CD4-positive, alpha-beta T cell treated with Interleukin-4 for 1 hour (primary cell): ENCODE data around the gene APOL3.
"Not testable (repeated sequence)": the region's sequence is repeated elsewhere in the genome, so short reads cannot be mapped to it uniquely, and the experiment has no call there.

Experiments used
- DNase-seq, 2 donors: peaks; one replicate each; pipeline ENCODE4 v3.0.0-alpha.2; 2020 to 2022

The APOL3 gene

DNA sequence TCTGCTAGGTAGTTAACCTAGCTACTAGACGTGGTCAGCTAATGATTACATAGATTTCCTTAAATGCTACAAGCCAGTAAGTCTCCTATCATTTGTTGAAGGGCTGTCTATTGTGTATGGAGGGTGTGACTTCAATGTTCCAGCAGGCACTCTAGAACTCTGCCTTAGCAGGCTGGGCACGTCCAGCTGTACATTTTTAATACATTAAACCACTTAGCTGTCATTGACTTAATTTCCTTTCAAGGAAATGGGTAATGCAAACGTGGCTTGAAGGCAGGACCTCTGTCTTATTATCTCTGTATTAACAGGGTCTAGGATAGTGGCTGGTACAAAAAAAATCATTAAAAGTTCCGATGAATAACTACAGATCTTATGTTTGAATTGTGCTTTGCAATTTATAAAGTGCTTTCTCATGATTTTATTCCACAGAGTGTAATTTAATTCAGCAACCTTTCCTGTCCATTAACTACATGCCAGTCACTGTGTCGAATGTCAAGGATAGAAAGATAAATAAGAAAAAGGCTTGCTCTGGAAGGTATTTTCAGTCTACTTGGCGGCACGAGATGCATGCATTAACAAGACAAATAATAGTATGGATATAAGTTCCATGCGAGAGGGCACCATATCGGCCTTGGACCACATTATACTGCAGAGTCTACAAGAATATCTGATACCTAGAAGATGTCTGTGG is 60.3 kb downstream of the APOL3 start:
- no peak for DNase-seq

DNA sequence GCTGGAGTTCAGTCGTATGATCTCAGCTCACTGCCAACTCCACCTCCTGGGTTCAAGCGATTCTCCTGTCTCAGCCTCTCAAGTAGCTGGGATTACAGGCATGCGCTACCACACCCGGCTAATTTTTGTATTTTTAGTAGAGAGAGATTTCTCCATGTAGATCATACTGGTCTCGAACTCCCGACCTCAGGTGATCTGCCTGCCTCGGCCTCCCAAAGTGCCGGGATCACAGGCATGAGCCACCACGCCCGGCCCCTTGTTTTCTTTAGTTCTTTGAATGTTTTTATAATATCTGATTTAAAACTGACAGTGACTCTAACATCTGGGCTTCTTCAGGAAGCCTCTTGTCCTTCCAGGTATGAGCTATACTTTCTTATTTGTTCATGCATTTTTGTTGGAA is 61.0 kb downstream of the APOL3 start:
- not testable (repeated sequence) for DNase-seq

DNA sequence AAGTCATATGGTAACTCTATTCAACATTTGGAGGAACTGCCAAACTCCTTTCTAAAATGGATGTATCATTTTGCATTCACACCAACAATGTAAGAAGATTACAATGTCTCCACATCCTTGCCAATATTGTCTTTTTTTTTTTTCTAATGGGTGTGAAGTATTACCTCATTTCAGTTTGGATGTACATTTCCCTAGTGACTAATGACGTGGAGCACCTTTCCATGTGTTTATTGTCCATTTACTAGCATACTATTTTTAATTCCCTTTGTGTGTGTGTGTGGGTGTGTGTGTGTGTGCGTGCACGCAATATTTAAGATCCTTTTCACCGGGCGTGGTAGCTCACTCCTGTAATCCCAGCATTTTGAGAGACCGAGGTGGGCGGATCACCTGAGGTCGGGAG is 62.7 kb downstream of the APOL3 start:
- DNase-seq = no peak

GRCh38 chr22:36090772-36091171 is 69.8 kb downstream of the APOL3 start:
- DNase-seq = not testable (repeated sequence)
